Mesothelial cell of epicardium (in vitro differentiated cells): ENCODE data around the gene BRCA1. TPM values are rescaled to one million over a fixed set of nuclear protein-coding genes. Genes with fewer than 3 reads are reported as not detected.

Experiments used
- DNase-seq, 2 experiments: peaks; one replicate each; pipeline ENCODE4 v3.0.0; 2021; ENCODE audit warnings: low spot score in 2 of 2; ENCODE audit not compliant: unreplicated experiment in 2 of 2
- H3K27ac Mint-ChIP-seq: 2 replicates; pipeline ENCODE4 v1.8.0; 2021; ENCODE audit warnings: mixed read lengths
- H3K27me3 Mint-ChIP-seq: 2 replicates; pipeline ENCODE4 v1.8.0; 2021; ENCODE audit warnings: low read depth, mixed read lengths
- H3K36me3 Mint-ChIP-seq: 2 replicates; pipeline ENCODE4 v1.8.0; 2021; ENCODE audit warnings: mixed read lengths
- H3K4me1 Mint-ChIP-seq: 2 replicates; pipeline ENCODE4 v1.8.0; 2021; ENCODE audit warnings: mixed read lengths
- H3K4me3 Mint-ChIP-seq: 2 replicates; pipeline ENCODE4 v1.8.0; 2021; ENCODE audit warnings: mild to moderate bottlenecking, moderate library complexity, mixed read lengths
- H3K9me3 Mint-ChIP-seq: 2 replicates; pipeline ENCODE4 v1.8.0; 2021; ENCODE audit warnings: mixed read lengths
- CTCF ChIP-seq: fragments of 200-600 bp; sonication (generic); IDR thresholded peaks from one replicate; pipeline ENCODE4 v1.5.0; 2021; ENCODE audit warnings: antibody characterized with exemption; ENCODE audit not compliant: unreplicated experiment
- total RNA-seq: library from RNA; stranded (reverse); gene quantifications from 3 replicates; pipeline ENCODE4 v1.2.1, GENCODE V29; 2021

The BRCA1 gene
- total RNA-seq, 1 donor from 2014 or later = 15.5 TPM

- H3K4me1 Mint-ChIP-seq = peaks cover 25% of the 10 kb centered on the region
- H3K27ac Mint-ChIP-seq = peak overlapping the region; percentile 100
- peaks cover 16% of the 10 kb centered on the region for H3K36me3 Mint-ChIP-seq
- DNase-seq = no peak
- no peaks in the 10 kb centered on the region for H3K27me3 Mint-ChIP-seq
- H3K4me3 Mint-ChIP-seq = peak overlapping the region; percentile 96
- no peaks in the 10 kb centered on the region for H3K9me3 Mint-ChIP-seq
- TF ChIP-seq CTCF = no peak
These were observed 126.1 kb downstream of the BRCA1 start for GRCh38 chr17:42999003-42999525.

GRCh38 chr17:42997984-42998938, 126.9 kb downstream of the BRCA1 start, which contains the start of gene RPL27:
Gene RPL27 (plus strand): TSS chr17:42998419. CDS start chr17:42998751, 332 bp downstream.
- Mint-ChIP-seq H3K27ac (peak within 1 kb of the TSS; percentile 100), H3K4me3 (peak within 1 kb of the TSS; percentile 96), H3K4me1 (peaks cover 25% of the 10 kb centered on the region), H3K9me3 (no peaks in the 10 kb centered on the region), H3K27me3 (no peaks in the 10 kb centered on the region), H3K36me3 (peaks cover 10% of the 10 kb centered on the region)
- TF ChIP-seq CTCF = peak; percentile 85
- peak; percentile 94 to 96 for DNase-seq

GRCh38 chr17:42997390-42997983, 127.7 kb downstream of the BRCA1 start:
- Mint-ChIP-seq H3K4me1 (peaks cover 25% of the 10 kb centered on the region), H3K9me3 (no peaks in the 10 kb centered on the region), H3K27ac (peak overlapping the region; percentile 100), H3K27me3 (no peaks in the 10 kb centered on the region), H3K4me3 (peak overlapping the region; percentile 96), H3K36me3 (peaks cover 9% of the 10 kb centered on the region)
- no peak for TF ChIP-seq CTCF
- DNase-seq = no peak

Other genes starting within 250 kb of the BRCA1 start
- not detected in 3 replicates for gene G6PC1, start 224.6 kb downstream of the BRCA1 start, total RNA-seq
- 58.6 to 66.0 TPM (median 59.1 TPM) in 3 replicates for gene AARSD1, start 160.9 kb downstream of the BRCA1 start, total RNA-seq
- gene PTGES3L, start 145.3 kb downstream of the BRCA1 start, total RNA-seq = 1.5 to 2.0 TPM (median 1.6 TPM) in 3 replicates
- 13.1 to 13.9 TPM (median 13.2 TPM) in 3 replicates for gene RUNDC1, start 144.8 kb downstream of the BRCA1 start, total RNA-seq
- gene RPL27, start 126.9 kb downstream of the BRCA1 start, total RNA-seq = 1,019 to 1,067 TPM (median 1,060 TPM) in 3 replicates
- gene IFI35, start 118.6 kb downstream of the BRCA1 start, total RNA-seq = 5.6 to 6.3 TPM (median 5.9 TPM) in 3 replicates
- 211 to 222 TPM (median 211 TPM) in 3 replicates for gene VAT1, start 103.0 kb downstream of the BRCA1 start, total RNA-seq
- gene RND2, start 100.1 kb downstream of the BRCA1 start, total RNA-seq = 7.6 to 8.7 TPM (median 8.7 TPM) in 3 replicates
- gene NBR1, start 45.9 kb upstream of the BRCA1 start, total RNA-seq = 61.6 to 63.5 TPM (median 63.3 TPM) in 3 replicates
- gene TMEM106A, start 86.5 kb upstream of the BRCA1 start, total RNA-seq = 12.6 to 14.1 TPM (median 13.3 TPM) in 3 replicates
- not detected in 3 replicates for gene CCDC200, start 103.3 kb upstream of the BRCA1 start, total RNA-seq
- 5,898 to 7,362 TPM (median 7,002 TPM) in 3 replicates for gene RNU2-1, start 108.6 kb upstream of the BRCA1 start, total RNA-seq